ENCODE results near the gene RUNX3. TPM values are rescaled to one million over a fixed set of nuclear protein-coding genes. Genes with fewer than 3 reads are reported as not detected.

The RUNX3 gene
- polyA plus RNA-seq, 3 donors, result 4.4 to 27.9 (median 6.7) TPM

- H3K4me1 Mint-ChIP-seq, result peaks cover 22% of the 10 kb centered on the region
- no peak for DNase-seq
- H3K79me2 ChIP-seq (ENCODE audit: insufficient read depth, low read length), result no peaks in the 10 kb centered on the region
- TF ChIP-seq CTCF (IDR thresholded peaks at IDR 0.05), result no peak
- H3K27me3 Mint-ChIP-seq (ENCODE audit: low read depth in 3 of 3), result peaks cover 1 to 3% (median 3%) of the 10 kb centered on the region in 3 donors
- no peak overlapping the region for H3K27ac ChIP-seq (ENCODE audit: low read depth in 1 of 2, low read length in 2 of 2)
- no peak overlapping the region for H2AFZ ChIP-seq (ENCODE audit: insufficient read depth, low read depth, low read length, poor library complexity, severe bottlenecking)
- intact Hi-C loops (cut with micrococcal nuclease), result loop anchor here in 1 of 2 donors (10.0 kb wide), 1 partner anchor 292 kb away; no protein-coding TSS in a partner anchor
- H3K27ac Mint-ChIP-seq, result peak overlapping the region in 2 of 7 donors; percentile 50 to 74
- 85% methylated on average over 11 of the region's 13 CpGs for WGBS (ENCODE audit: insufficient coverage)
- peaks cover 0 to 2% of the 10 kb centered on the region in 2 donors for H3K9me3 ChIP-seq (replicated peaks in 1 of 2; ENCODE audit: control insufficient read depth in 1 of 2, insufficient read depth in 1 of 2, low read length in 2 of 2)
- H3K9ac ChIP-seq (ENCODE audit: insufficient read depth, low read length, poor library complexity, severe bottlenecking), result no peak overlapping the region
- no peak overlapping the region for H3K4me2 ChIP-seq (replicated peaks; ENCODE audit: extremely low read depth, low read length, poor library complexity, severe bottlenecking)
- H3K4me3 ChIP-seq (replicated peaks in 1 of 3; ENCODE audit: low read depth in 2 of 3, low read length in 3 of 3), result no peak overlapping the region
- H3K4me3 Mint-ChIP-seq, result no peak overlapping the region
- no peaks in the 10 kb centered on the region for H3K27me3 ChIP-seq (ENCODE audit: control insufficient read depth in 2 of 2, insufficient read depth in 2 of 2, low read length in 2 of 2)
- H3K36me3 Mint-ChIP-seq, result peaks cover 36 to 48% of the 10 kb centered on the region in 2 donors
- peaks cover 5 to 8% of the 10 kb centered on the region in 2 donors for H3K4me1 ChIP-seq (ENCODE audit: control insufficient read depth in 1 of 2, insufficient read depth in 2 of 2, low read length in 2 of 2)
- peaks cover 2 to 9% (median 5%) of the 10 kb centered on the region in 7 donors for H3K9me3 Mint-ChIP-seq
- peaks cover 90% of the 10 kb centered on the region for H4K20me1 ChIP-seq (ENCODE audit: insufficient read depth, low read length)
- H3K36me3 ChIP-seq (replicated peaks in 1 of 2; ENCODE audit: control insufficient read depth in 1 of 2, insufficient read depth in 2 of 2, low read length in 2 of 2), result peaks cover 10 to 51% of the 10 kb centered on the region in 2 donors
Measured at GRCh38 chr1:24912376-24913273, 17.5 kb downstream of the RUNX3 start.

- peaks cover 2 to 9% (median 5%) of the 10 kb centered on the region in 7 donors for H3K9me3 Mint-ChIP-seq
- no peaks in the 10 kb centered on the region for H3K79me2 ChIP-seq (ENCODE audit: insufficient read depth, low read length)
- no peak for TF ChIP-seq CTCF (IDR thresholded peaks at IDR 0.05)
- peaks cover 7 to 51% of the 10 kb centered on the region in 2 donors for H3K36me3 ChIP-seq (replicated peaks in 1 of 2; ENCODE audit: control insufficient read depth in 1 of 2, insufficient read depth in 2 of 2, low read length in 2 of 2)
- 95% methylated on average over 20 of the region's 20 CpGs for WGBS (ENCODE audit: insufficient coverage)
- H3K4me3 Mint-ChIP-seq, result no peak overlapping the region
- peaks cover 0 to 3% (median 1%) of the 10 kb centered on the region in 3 donors for H3K27me3 Mint-ChIP-seq (ENCODE audit: low read depth in 3 of 3)
- no peak overlapping the region for H3K4me2 ChIP-seq (replicated peaks; ENCODE audit: extremely low read depth, low read length, poor library complexity, severe bottlenecking)
- H3K4me1 Mint-ChIP-seq, result peaks cover 22% of the 10 kb centered on the region
- H3K9ac ChIP-seq (ENCODE audit: insufficient read depth, low read length, poor library complexity, severe bottlenecking), result no peak overlapping the region
- intact Hi-C loops (cut with micrococcal nuclease), result loop anchor here in 1 of 2 donors (10.0 kb wide), 1 partner anchor 293 kb away; no protein-coding TSS in a partner anchor
- H3K4me1 ChIP-seq (ENCODE audit: control insufficient read depth in 1 of 2, insufficient read depth in 2 of 2, low read length in 2 of 2), result peaks cover 5 to 8% of the 10 kb centered on the region in 2 donors
- no peak overlapping the region for H3K4me3 ChIP-seq (replicated peaks in 1 of 3; ENCODE audit: low read depth in 2 of 3, low read length in 3 of 3)
- H3K27ac Mint-ChIP-seq, result peak overlapping the region in 4 of 7 donors; percentile 69 to 77 (median 76)
- DNase-seq, result no peak
- H3K9me3 ChIP-seq (replicated peaks in 1 of 2; ENCODE audit: control insufficient read depth in 1 of 2, insufficient read depth in 1 of 2, low read length in 2 of 2), result peaks cover 0 to 2% of the 10 kb centered on the region in 2 donors
- no peaks in the 10 kb centered on the region for H3K27me3 ChIP-seq (ENCODE audit: control insufficient read depth in 2 of 2, insufficient read depth in 2 of 2, low read length in 2 of 2)
- no peak overlapping the region for H3K27ac ChIP-seq (ENCODE audit: low read depth in 1 of 2, low read length in 2 of 2)
- no peak overlapping the region for H2AFZ ChIP-seq (ENCODE audit: insufficient read depth, low read depth, low read length, poor library complexity, severe bottlenecking)
- peaks cover 35 to 48% of the 10 kb centered on the region in 2 donors for H3K36me3 Mint-ChIP-seq
- peaks cover 89% of the 10 kb centered on the region for H4K20me1 ChIP-seq (ENCODE audit: insufficient read depth, low read length)
Measured at GRCh38 chr1:24911651-24912155, 18.4 kb downstream of the RUNX3 start.
